Measurements from ENCODE around the gene LRRC27. TPM values are rescaled to one million over a fixed set of nuclear protein-coding genes. Genes with fewer than 3 reads are reported as not detected.
A peak's percentile ranks its signal among the peaks of the same experiment; 100 is the strongest.

LRRC27 gene
- total RNA-seq, 2 donors from 2014 or later = 5.8 to 6.1 TPM

DNA sequence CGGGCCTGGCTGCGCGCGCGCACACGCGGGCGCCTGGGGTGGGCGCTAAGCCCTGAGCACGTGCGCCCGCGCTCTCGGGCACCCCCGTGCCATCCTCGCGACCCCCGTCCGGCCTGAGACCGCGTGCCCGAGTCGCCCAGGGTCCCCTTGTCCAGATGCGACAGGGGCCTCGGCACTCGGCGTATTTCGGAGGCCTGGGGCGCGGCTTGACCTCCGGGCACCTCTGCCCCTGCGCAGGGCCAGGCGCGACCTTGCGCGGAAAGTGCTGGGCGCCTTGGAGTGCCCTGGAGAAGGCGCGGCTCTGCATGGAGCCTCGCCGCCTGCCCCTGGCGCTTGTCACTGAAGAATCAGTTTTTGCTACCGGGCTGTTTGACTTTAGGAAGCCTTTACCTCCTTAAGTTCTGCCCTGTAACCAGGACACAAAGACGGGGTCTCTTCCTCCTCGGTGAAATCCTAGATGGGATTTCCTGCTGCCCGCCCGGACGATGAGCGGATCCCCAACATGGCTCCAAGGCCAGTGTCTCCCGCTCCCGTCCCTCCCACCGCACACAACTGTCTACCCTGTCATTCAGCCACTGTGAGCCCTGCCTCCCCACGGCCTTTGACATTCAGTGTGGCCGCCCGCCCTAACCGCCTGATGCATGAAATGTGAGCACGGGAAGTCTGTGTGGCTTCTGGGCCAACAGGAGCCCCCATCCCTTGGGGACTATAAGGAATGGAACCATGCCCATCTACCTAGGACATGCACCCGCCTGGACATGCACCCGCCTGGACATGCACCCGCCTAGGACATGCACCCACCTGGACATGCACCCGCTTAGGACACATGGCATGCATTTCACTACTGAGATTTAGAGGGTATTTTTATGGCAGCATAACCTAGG, 23.2 kb upstream of the LRRC27 start:
- intact Hi-C loops (cut with DNase I) = no loop called here
- TF ChIP-seq, protein P1, sequence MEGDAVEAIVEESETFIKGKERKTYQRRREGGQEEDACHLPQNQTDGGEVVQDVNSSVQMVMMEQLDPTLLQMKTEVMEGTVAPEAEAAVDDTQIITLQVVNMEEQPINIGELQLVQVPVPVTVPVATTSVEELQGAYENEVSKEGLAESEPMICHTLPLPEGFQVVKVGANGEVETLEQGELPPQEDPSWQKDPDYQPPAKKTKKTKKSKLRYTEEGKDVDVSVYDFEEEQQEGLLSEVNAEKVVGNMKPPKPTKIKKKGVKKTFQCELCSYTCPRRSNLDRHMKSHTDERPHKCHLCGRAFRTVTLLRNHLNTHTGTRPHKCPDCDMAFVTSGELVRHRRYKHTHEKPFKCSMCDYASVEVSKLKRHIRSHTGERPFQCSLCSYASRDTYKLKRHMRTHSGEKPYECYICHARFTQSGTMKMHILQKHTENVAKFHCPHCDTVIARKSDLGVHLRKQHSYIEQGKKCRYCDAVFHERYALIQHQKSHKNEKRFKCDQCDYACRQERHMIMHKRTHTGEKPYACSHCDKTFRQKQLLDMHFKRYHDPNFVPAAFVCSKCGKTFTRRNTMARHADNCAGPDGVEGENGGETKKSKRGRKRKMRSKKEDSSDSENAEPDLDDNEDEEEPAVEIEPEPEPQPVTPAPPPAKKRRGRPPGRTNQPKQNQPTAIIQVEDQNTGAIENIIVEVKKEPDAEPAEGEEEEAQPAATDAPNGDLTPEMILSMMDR (IDR thresholded peaks at IDR 0.05) = no peak
- Histone ChIP-seq H3K9ac (ENCODE audit: low read depth in 2 of 2, low read length in 2 of 2) (peak overlapping the region; percentile 56 to 76), H3K36me3 (no peaks in the 10 kb centered on the region), H3K9me3 (no peaks in the 10 kb centered on the region), H3K27ac (peak overlapping the region; percentile 79), H3K4me1 (peaks cover 6% of the 10 kb centered on the region), H3K4me3 (peak overlapping the region; percentile 96), H3K27me3 (no peaks in the 10 kb centered on the region)
- DNase-seq = no peak

DNA sequence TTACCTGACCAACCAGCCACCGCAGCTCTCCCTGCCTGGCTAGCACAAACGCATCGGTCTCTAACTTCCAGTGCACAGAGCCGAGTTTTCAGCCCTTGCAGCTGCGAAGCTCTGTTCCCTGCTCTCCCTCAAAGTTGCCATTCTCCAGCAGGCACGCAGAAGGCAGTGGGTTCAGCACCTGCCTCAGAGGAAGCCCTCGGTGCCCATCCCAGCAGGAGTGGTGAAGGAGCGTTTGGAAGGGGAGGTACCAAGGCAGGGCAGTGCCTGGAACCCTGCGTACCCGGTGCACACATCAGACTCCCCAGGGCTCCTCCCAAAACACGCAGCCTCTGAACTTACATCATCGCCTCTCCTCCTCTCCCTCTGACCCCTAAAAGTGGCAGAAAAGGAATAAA, 22.5 kb upstream of the LRRC27 start:
- intact Hi-C loops (cut with DNase I) = no loop called here
- no peak overlapping the region for H3K9ac ChIP-seq (ENCODE audit: low read depth in 2 of 2, low read length in 2 of 2)
- H3K36me3 ChIP-seq = no peaks in the 10 kb centered on the region
- no peaks in the 10 kb centered on the region for H3K27me3 ChIP-seq
- H3K4me1 ChIP-seq = peaks cover 6% of the 10 kb centered on the region
- TF ChIP-seq, protein P1 (IDR thresholded peaks at IDR 0.05) = no peak
- no peak overlapping the region for H3K27ac ChIP-seq
- no peaks in the 10 kb centered on the region for H3K9me3 ChIP-seq
- H3K4me3 ChIP-seq = no peak overlapping the region
- DNase-seq = no peak

DNA sequence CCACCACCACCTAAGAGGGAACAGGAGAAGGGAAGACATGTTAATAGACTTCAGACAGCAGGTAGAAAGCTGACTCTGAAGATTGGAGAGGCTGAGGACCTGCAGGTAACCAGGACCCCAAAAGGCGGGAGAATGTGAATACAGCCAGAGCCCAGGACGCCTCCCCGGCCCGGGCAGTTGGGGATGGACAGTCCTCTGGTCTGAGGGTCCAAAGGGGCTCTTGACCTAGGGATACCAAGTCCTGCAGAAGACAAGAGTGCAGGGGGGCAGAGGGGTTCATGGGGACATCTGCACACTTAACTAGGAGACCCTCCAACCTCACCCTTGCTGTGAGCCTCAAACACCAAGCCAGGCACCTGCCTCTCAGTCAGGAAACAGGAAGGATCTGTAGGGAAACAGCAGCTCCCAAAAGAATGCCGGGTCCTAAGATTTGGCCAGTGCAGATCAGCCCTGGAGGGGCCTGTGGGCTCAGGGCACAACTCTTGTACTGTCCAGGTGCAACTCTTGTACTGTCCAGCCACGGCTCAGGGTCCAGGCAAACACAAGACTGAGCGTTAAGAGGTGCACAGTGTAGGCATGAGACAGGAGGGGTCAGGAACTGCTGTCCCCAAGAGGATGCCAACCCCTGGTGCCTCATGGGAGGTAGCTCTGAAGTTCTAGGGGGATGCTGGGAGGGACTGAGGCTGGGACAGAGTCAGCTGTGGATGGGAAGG, 22.0 kb upstream of the LRRC27 start:
- no peak overlapping the region for H3K4me3 ChIP-seq
- intact Hi-C loops (cut with DNase I) = no loop called here
- H3K4me1 ChIP-seq = peaks cover 6% of the 10 kb centered on the region
- no peaks in the 10 kb centered on the region for H3K27me3 ChIP-seq
- DNase-seq = no peak
- TF ChIP-seq, protein P1 (IDR thresholded peaks at IDR 0.05) = no peak
- no peaks in the 10 kb centered on the region for H3K36me3 ChIP-seq
- H3K27ac ChIP-seq = no peak overlapping the region
- H3K9ac ChIP-seq (ENCODE audit: low read depth in 2 of 2, low read length in 2 of 2) = no peak overlapping the region
- H3K9me3 ChIP-seq = no peaks in the 10 kb centered on the region

DNA sequence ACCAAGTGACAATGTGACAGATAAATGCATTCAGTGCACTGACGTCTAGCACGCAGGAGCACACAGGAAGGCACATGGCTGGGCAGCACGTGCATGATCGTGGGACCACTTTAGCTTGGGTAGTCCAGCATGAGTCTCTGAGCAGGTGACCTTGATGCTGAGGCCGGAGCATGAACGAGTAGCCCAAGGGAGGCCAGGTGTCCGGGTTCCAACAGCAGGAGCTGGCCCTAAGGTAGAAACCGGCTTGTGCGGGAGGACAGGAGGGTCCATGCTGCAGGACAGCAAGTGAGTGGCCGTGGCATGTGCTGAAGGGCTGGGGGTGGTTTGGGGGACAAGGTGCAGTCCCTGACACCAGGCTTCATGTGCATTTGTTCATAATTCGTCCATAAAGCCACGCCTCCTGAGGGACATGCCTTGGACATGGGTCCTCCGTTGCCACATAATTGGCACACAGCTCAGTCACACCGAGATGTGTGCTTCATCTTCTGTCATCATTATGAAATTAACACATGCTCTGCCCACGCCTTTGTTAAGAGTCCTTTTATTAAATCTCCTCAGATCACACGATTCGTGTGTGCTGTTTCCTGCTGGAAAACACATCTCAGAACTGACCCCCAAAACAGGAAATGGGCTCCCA, 21.2 kb upstream of the LRRC27 start:
- peaks cover 6% of the 10 kb centered on the region for H3K4me1 ChIP-seq
- no peak overlapping the region for H3K4me3 ChIP-seq
- TF ChIP-seq, protein P1 (IDR thresholded peaks at IDR 0.05) = no peak
- H3K27me3 ChIP-seq = no peaks in the 10 kb centered on the region
- H3K27ac ChIP-seq = no peak overlapping the region
- H3K9me3 ChIP-seq = no peaks in the 10 kb centered on the region
- no peaks in the 10 kb centered on the region for H3K36me3 ChIP-seq
- H3K9ac ChIP-seq (ENCODE audit: low read depth in 2 of 2, low read length in 2 of 2) = no peak overlapping the region
- intact Hi-C loops (cut with DNase I) = no loop called here
- DNase-seq = no peak

DNA sequence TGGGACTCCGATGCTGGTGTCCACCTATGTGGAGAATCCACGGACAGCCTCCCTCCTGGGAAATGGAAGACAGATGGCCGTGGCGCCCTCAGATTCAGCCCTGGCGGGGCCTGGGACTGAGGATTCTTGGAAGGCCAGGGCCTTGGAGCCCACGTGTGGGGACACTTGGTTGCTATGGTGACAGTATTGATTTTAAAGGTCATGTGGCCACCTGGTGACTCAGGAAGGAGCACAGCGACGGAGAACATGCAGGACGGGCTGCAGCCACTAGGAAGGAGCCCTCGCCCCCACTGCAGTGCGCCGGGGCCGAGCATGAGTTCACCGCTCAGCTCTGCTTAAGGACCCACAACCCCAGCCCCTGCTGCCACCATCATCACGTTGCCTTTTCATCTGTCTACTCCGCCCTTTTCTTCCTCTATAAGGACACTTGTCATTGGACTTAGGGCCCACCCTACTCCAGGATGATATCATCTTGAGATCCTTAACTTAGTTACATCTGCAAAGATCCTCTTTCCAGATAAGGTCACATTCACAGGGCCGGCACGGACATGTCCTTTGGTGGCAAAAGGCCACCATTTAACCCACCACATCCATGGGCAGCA, 20.6 kb upstream of the LRRC27 start:
- intact Hi-C loops (cut with DNase I) = no loop called here
- no peaks in the 10 kb centered on the region for H3K36me3 ChIP-seq
- TF ChIP-seq, protein P1 (IDR thresholded peaks at IDR 0.05) = no peak
- no peaks in the 10 kb centered on the region for H3K27me3 ChIP-seq
- DNase-seq = no peak
- H3K4me1 ChIP-seq = peaks cover 6% of the 10 kb centered on the region
- H3K4me3 ChIP-seq = no peak overlapping the region
- no peak overlapping the region for H3K27ac ChIP-seq
- no peaks in the 10 kb centered on the region for H3K9me3 ChIP-seq
- no peak overlapping the region for H3K9ac ChIP-seq (ENCODE audit: low read depth in 2 of 2, low read length in 2 of 2)

All from colonic mucosa (tissue), 4 donors.